PC-9 (cell line): ENCODE data around the gene TOM1L2.

Source experiments
- EZH2 ChIP-seq: fragments of 200-600 bp; sonication (generic); IDR thresholded peaks from 2 replicates; pipeline ENCODE4 v1.8.0; 2017; ENCODE audit warnings: antibody characterized with exemption, low read depth
- TF ChIP-seq, protein P1 (sequence below): fragments of 200-600 bp; sonication (generic); conservative IDR thresholded peaks from 2 replicates; pipeline ENCODE4 v1.6.1; 2017; ENCODE audit warnings: mixed run types, antibody characterized with exemption, mild to moderate bottlenecking, moderate library complexity

DNA sequence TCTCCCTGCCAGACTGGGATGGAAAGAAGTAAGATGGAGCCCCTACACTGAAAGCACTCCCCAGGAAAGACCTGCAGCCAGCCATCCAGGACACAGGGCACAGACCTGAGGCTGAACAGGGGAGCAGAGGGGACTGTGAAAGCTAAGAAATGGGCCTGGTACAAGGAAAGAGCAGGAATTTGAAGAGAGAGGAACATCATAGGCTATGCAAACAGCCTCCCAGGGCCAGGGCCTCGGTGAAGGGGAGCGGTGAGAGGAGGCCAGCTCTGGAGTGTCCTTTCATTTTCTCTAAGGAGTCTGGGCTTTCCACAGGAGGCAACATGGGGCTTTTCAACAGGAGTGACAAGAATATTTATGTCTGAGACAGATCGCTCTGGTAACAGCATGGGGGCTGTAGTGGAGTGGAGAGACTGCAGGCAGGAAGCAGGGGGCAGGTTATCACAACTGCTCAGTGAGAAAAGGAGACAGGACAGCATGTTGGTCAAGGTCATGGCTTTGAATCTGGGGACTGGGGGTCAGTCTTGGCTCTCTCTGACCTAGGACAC is 50.1 kb downstream of the TOM1L2 start:
- TF ChIP-seq, protein P1, sequence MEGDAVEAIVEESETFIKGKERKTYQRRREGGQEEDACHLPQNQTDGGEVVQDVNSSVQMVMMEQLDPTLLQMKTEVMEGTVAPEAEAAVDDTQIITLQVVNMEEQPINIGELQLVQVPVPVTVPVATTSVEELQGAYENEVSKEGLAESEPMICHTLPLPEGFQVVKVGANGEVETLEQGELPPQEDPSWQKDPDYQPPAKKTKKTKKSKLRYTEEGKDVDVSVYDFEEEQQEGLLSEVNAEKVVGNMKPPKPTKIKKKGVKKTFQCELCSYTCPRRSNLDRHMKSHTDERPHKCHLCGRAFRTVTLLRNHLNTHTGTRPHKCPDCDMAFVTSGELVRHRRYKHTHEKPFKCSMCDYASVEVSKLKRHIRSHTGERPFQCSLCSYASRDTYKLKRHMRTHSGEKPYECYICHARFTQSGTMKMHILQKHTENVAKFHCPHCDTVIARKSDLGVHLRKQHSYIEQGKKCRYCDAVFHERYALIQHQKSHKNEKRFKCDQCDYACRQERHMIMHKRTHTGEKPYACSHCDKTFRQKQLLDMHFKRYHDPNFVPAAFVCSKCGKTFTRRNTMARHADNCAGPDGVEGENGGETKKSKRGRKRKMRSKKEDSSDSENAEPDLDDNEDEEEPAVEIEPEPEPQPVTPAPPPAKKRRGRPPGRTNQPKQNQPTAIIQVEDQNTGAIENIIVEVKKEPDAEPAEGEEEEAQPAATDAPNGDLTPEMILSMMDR, result no peak
- no peak for TF ChIP-seq EZH2
